ENCODE results near the gene BICD2.
"Not testable (repeated sequence)": the region's sequence is repeated elsewhere in the genome, so short reads cannot be mapped to it uniquely, and the experiment has no call there.

BICD2 gene

DNA sequence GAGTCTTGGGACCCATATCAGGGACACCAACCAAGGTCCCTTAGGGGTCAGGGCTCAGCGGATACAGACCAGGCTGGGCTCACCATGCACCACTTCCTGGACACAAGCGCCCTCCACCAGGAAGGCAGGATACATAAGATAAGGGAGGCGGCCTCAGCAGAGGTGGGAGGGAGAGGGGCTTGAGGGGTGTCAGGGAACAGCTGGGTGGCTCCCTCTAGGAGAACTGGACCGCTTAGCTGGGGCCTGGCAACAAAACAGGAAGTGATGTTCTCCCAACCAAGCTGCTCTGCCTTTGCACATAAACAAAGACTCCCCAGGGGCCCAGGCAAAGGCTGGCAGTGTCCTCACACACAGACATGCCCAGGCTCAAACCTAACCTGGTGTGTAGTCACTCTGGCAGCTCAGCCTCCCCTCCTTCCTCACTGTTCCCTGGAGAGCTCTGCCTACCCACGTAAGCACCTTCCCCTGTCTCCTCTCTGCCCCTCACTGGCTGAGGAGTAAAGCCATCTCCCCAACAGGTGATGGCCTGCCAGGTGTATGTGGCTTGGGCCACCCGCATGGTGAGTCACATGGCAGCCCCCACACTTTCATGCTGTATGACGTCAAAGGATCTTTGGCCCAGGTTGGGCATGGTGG is 5.8 kb upstream of the BICD2 start:
- DNase-seq (ENCODE audit: low read depth in 2 of 2), result no peak

DNA sequence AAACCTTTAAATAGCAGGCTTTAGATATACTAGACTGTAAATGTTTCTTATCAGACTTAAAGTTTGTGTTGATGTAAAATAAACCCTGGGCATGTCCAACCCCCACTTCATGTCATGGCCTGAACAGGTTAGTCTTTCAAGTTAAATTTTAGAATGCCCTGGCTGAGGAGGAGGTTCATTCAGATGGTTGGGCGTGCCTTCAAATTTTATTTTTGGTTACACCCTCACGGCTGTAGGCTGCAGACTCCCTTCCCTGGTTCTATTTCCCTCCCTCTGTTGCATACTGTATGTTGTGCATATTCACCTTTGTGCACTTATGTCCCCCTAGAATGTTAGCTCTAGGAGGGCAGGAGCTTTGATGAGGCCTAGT is 5.3 kb upstream of the BICD2 start:
- no peak for DNase-seq (ENCODE audit: low read depth in 2 of 2)

DNA sequence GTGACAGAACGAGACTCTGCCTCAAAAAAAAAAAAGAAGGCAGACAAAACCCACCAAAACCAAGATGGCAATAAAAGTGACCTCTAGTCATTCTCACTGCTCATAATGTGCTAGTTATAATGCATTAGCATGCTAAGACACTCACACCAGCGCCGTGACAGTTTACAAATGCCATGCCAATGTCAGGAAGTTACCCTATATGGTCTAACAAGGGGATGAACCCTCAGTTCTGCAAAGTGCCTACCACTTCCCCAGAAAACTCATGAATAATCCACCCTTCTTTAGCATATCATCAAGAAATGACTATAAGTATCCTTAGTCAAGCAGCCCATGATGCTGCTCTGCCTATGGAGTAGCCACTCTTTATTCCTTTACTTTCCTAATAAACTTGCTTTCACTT is 4.7 kb upstream of the BICD2 start:
- DNase-seq (ENCODE audit: low read depth in 2 of 2), result no peak

DNA sequence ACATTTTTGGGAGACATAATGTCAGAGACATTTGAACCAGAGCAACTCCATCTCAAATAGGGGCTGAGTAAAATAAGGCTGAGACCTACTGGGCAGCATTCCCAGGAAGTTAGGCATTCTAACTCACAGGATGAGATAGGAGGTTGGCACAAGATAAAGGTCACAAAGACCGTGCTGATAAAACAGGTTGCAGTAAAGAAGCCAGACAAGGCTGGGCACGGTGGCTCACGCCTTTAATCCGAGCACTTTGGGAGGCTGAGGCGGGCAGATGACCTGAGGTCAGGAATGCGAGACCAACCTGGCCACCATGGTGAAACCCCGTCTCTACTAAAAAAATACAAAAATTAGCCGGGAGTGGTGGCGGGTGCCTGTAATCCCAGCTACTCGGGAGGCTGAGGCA is 4.2 kb upstream of the BICD2 start:
- not testable (repeated sequence) for DNase-seq (ENCODE audit: low read depth in 2 of 2)

DNA sequence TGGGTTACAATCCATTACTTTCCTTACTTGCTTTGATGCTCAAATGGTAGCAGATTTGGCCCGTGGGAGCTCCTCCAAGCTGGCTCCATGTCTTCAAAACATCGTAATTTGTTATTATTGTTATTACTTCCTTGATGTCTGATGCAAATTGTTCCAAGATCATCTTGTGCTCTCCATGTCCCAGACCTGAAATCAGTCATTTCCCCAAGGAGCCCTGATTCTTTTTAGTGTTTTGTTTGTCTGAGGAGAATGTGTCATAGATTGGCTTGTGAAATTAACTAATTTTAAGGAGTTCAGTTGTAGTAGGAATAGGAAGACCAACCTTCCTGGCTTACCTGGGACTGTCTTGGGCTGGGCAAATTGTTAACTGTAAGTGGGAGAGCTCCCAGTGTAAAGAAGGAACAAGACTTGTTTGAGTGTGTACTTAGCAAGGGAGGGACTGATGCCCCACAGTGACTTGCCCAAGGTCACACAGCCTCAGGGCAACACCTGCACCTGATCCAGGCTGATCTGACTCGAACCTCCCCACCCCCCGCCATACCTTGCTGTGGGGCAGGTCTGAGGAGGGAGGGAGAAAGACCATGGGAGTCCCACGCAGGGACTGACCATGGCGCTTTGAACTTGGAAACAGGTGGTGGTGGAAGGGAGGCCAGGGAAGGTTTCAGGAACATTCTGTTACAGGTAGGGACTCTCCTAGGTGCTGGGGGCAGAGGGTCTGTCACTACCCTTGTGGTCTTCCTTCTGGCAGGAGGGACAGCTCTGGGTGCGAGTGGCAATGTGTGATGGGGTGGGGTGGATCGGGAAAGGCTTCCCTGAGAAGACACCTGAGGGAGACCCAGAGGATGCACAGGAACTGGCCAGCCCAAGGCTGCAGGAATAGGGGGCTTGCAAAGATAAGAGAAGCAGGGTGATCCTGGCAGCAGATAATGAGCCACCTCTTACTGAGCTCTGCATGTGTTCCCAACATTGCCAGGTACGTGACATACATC is 2.7 kb upstream of the BICD2 start:
- DNase-seq (ENCODE audit: low read depth in 2 of 2), result no peak

DNA sequence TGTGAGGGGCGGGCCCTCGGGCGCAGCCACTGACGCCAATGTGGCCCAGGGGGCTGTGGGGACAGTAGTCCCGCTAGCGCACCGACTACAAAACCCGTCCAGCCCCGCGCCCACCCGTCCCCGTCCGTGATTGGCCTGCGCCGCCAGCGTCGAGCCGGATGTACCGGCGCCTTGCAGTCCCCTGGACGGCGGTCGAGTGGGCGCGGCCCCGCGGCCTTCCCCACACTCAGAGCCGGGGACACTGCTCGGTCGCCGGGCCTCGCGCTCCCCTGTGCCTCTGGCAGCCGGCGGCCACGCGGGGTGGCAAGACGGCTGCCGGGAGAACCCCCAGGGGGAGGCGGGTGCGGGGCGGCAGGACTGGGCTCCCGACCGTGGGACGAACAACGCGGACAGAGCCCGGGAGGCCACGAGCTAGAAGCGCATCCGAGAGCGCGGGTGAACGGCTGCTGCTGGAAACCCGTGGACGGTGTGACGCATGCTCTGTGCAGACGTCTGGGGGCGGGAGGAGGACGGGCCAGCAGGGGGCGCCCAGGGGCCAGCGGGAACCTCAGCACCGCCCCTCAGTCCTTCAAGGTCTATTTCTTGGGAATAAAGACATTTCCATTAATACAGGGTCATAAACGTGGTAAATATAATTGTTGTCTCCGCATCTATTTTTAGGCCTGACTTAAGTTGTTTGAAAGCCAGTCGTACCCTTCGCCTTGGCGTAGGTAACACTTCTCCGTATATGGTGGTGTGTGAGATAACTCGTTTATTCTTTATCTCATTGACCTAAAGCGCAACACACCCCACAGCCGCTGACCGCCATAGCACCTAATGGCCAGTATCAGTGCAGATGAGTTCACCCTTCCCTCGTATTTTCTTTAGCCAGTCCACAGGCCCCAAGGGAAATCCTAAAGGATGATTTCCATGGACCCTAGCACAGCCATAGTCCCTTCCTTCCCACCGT is 629 bp upstream of the BICD2 start:
- peak; percentile 95 to 96 for DNase-seq (ENCODE audit: low read depth in 2 of 2)

DNA sequence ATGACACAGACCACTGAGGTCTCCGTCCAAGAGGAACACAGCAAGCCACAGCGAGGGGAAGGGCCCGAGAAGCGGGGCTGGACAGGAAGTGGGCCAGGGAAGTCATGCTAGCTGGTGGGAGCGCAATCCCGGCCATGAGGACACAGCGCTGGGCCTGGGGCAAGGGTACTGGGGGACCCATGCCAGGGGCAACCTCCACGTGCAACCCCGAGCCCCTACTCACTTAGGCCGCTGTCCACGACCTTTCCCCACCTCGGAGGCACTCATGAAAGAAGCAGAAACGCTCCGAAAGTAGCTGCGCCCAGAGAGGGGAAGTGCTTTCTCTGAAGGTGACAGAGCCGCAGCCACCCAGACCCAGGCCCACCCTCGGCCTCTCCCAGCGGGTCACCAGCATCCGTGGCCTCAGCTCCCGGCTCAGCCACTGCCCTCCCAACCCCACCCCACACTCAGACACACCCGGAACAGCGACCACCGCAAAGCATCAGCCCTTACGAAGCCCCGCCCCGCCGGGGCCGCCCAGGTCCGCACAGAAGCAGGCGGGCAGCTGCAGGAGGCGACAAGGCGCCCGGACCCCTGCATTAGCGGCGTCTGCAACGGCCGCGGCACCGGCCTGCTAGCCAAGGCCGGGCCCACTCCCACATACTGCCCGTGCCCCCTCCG is 782 bp downstream of the BICD2 start:
- no peak for DNase-seq (ENCODE audit: low read depth in 2 of 2)

DNA sequence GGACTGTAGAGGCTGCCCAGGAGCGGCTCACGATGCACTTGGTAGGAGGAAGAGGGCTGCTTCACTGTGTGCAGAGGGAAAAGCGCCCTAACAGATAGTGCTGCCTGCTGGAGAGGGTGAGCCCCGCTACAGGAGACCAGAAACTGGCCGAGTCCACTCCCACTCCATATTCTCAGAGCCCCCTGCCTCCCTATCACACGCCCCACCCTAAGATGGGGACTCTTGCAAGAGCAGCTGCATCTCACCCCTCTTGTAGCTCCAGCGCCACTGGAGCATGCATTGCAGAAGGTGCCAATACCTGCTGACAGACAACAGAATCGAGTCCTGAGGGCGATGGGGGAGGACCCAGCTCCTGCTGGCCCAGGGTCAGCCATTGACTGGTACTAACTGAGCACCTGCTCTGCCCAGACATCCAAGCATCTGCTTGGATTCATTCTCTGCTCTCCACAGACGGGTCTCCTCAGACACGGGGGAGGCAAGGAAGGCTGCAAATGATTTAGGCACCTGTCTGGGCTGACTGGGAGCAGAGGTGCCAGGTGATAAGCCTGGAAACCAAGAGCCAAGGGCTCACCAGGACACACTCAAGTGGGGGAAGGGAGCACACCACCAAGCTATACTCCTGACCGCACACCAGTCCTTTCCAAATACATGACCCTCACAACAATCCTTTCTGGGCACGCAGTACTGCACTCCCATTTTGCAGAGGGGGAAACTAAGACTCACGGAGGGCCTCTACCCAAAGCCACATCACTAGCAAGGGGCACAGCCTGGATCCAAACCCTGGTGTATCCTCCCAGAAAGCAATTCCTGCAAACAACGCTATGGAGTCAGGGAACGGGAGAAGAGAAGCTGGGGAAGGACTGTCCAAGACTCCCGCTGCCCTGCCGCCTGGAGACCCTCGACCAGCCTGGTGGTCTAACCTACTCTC is 1.6 kb downstream of the BICD2 start:
- no peak for DNase-seq (ENCODE audit: low read depth in 2 of 2)

DNA sequence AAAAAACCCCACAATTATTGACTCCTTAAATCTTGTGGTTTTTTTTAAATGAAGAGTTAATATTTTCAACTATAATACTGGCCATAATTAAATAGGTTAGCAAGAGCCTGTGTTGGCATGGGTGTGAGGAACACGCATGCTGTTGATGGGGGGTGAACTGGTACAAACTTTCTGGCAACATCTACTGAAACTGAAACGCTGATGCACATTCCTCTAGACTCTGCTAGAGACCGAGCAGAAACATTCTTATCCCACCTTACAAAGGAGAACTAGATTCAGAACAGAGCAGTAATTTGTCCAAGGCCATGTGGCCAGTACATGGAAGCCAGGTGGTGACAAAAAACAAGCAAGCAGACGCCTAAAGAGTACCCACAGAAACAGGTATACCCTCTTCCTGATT is 2.4 kb downstream of the BICD2 start:
- DNase-seq (ENCODE audit: low read depth in 2 of 2), result no peak

DNA sequence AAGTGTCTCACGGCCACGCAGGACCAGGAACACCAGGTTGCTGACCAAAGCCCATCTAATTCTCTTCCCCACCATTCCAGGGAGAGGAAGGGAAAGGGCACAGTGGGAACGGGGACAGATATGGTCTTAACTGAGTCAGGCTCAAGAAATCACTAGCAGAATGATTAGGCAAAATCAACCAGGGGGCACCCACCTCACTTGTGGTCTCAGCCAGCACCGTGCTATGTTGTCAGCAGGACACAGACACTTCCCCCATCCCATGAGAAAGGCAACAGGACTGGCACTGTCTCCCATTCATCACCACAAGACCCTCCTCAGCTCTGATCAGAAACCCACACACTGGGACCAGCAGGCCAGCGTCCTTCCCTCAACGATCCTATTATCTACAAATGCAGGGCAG is 2.9 kb downstream of the BICD2 start:
- no peak for DNase-seq (ENCODE audit: low read depth in 2 of 2)

DNA sequence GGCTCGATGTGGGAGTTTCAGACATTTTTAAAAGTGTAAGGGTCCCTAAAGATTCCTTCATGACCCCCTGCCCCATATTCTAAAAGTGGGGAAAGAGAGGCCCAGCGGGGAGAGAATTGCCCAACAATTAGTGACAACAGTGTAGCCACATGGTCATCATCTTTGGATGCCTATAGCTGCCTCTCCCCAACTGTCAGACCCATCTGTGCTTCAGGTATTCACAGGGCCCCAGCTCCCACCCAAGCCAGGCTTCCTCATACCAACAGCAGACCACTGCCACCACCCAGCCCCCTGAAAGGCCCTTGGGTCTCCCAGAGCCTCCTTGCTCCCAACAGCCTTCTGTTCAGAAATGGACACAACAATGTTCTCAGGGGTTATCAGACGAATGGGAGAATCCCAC is 4.1 kb downstream of the BICD2 start:
- DNase-seq (ENCODE audit: low read depth in 2 of 2), result no peak

DNA sequence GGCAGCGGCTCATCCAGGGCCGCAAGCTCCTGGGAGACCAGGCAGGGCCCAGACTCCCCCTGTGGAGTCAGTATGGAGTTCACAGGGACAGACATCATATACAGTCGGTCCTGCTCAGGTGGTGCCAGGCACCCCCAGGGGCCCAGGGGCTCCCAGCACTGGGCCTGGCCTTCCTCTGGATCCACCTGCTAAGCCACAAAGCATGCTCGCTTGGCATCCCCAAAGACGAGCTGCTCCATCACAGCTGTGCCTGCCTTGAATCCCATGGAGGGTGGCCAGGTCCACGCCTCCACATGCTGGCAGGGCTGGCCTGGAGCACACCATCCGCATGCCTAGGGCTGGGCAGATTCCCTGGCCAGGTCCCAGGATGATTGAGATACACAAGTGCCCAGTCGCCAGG is 4.6 kb downstream of the BICD2 start:
- DNase-seq (ENCODE audit: low read depth in 2 of 2), result no peak

DNA sequence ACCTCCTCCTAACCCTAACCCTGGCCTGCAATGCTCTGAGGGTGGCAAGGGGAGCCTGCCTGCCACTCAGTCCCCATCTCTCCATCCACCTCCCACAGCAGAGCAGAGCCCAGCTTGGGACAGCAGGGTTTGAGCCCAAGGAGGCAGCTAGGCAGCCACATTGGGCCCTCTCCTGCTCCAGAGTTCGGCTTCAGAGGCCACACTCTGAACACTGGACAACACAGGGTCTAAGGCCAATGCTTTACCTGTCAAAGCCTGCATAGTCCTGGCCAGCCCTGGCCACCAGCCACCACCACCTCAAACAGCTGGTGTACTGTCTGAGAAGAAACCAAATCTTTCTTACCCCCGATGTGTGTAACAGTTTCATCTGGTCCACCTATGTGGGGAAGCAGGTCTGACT is 5.2 kb downstream of the BICD2 start:
- no peak for DNase-seq (ENCODE audit: low read depth in 2 of 2)

DNA sequence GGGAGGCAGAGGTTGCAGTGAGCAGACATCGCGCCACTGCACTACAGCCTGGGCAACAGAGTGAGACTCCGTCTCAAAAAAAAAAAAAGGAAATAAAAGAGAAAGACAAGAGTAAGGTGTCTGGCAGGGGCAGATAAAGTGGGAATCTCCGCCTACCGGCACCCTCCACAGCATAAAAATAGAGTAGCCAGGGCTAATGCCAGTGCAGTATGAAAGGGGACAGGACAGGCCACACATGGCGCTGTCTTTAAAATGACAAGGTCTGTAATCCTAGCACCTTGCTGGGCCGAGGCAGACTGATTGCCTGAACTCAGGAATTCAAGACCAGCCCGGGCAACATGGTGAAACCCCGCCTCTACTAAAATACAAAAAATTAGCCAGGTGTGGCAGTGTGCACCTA is 7.8 kb downstream of the BICD2 start:
- DNase-seq (ENCODE audit: low read depth in 2 of 2), result no peak

DNA sequence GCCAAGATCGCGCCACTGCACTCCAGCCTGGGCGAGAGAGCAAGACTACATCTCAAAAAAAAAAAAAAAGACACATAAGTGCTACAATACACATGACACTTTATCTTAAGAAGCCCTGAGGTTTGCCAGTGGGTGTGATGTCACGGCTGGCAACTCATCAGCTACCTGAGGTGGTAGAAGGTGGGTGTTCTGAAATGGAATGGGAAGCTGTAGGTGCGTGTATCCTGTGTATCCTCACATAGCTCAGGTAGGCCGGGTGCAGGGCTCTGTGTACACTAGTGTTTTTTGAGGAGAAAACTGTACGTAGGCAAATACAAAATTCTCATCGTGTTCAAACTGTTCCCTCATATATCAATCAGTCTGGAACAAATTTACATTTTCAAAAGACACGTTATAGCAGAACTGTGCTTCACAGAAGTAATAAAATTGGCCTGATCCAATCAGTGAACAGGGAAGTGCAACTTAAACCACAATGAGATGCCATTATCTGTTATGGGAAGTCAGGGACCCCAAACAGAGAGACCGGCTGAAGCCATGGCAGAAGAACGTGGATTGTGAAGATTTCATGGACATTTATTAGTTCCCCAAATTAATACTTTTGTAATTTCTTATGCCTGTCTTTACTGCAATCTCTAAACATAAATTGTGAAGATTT is 10.4 kb downstream of the BICD2 start:
- no peak for DNase-seq (ENCODE audit: low read depth in 2 of 2)

DNA sequence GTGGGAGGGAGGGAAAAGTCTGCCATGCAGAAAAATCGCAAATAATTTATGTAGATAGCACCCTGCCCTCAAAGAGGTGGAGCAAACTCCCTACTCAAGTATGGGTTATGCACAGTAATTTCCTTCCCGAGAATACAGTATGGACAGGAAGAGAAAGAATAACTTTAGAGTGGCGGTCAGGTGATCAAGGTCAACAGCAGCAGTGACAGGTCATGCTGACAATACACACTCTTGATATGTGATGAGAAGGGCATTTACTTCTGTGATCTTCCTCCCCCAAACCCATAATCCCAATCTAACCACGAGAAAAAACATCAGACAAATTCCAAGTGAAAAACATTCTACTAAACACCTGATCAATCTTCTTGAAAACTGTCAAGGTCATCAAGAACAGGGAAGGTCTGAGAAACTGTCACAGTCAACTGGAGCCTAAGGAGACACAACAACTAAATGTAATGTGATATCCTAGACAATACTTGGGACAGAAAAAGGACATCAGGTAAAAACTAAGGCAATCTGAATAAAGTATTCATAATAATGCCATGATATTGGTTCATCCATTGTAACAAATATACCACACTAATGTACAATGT is 11.7 kb downstream of the BICD2 start:
- no peak for DNase-seq (ENCODE audit: low read depth in 2 of 2)

DNA sequence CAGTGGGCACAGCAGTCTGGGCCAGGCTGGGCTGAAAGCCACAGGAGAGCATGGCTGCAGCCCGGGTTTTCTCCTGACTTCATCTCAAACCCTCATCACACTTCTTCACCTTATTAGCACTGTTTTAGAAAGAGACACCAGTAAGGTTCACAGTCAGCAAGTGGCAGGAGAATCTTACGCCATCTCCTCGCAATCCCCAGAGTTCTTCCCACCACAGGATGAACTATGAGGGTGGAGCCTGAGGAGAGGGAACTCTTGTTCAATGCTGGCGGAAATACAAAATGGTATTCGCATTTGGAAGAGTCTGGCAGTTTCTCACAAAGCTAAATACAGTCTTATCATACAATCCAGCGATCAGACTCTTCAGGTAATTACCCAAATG is 14.7 kb downstream of the BICD2 start:
- DNase-seq (ENCODE audit: low read depth in 2 of 2), result no peak

DNA sequence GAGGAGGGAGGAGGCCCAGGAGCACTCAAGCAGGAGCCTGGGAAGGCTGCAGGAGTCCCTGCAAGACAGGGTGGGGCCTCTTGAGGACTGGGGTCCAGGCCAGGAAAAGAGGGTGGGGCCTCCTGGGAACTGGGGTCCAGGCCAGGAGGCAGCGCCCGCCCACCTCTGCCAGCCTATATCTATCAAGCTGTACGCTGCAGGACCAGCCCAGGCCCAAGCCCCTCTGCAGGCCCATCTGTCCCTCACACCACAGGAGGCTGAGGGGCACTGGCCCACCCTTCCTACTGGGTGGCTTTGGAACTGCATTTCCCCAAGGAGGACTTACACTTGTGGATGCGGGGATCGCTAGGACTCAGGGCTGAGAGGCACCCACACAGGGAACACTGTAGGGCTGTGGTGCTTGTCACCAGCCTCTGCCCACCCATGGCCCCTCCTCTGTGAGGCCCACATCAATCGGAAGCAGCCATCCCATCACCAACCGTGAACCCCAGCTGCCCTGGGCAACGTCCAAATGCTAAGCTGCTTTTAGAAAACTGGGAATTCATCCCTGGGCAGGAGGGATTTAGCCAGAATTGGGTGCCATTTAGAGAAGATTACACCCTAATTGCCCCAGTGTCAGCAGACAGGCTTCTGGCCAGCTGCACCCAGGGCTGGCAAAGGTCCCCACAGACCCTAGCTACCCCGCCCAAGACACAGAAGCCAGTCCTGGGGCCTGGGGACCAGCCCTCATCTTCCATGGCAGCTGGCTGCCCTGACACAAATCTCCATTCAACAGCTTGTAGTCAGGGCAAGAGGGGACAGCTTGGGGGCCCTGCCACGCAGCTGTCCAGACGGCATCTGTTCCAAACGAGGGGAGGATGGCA is 15.3 kb downstream of the BICD2 start:
- DNase-seq (ENCODE audit: low read depth in 2 of 2), result no peak

DNA sequence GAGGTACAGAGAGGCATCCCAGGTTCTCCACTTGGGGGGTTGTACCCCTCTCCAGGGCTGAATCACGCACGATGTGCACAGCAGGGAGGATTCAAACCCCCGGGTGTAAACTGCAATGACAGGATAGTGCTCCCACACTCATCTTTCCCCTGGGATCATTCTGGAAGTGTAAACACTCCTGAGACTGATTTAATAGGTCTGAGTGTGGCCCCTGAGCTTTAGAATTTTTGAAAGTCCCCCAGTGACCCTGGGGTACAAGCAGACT is 16.5 kb downstream of the BICD2 start:
- DNase-seq (ENCODE audit: low read depth in 2 of 2), result no peak
